Activated CD8-positive, alpha-beta T cell treated with anti-CD3 and anti-CD28 coated beads, Interleukin-2, amount 10 ng/mL, durations not matched to agents 7 days and 5 days (primary cell): ENCODE data around the gene B3GNT3. TPM values are rescaled to one million over a fixed set of nuclear protein-coding genes. Genes with fewer than 3 reads are reported as not detected.

Experiments used
- ATAC-seq: fragments of 150-1000 bp; cut with Tn5 transposase; one replicate; pipeline ENCODE4 v1.10.0; 2021; ENCODE audit warnings: moderate library complexity
- CTCF ChIA-PET: fragments of 350-600 bp; sonication (Branson Sonifier 250); formaldehyde crosslinking; loops from one replicate; lab custom pipeline; 2021; ENCODE audit warnings: antibody characterized with exemption; lab: Charles Lee
- POLR2A ChIA-PET: fragments of 350-600 bp; sonication (Branson Sonifier 250); formaldehyde crosslinking; loops from one replicate; lab custom pipeline; 2021; ENCODE audit warnings: antibody characterized with exemption; lab: Charles Lee
- DNase-seq: peaks from one replicate; pipeline ENCODE4 v3.0.0-alpha.2; 2020
- H3K27ac Mint-ChIP-seq: one replicate; pipeline ENCODE4 v1.8.0; 2021; ENCODE audit warnings: mild to moderate bottlenecking, mixed read lengths
- H3K27me3 Mint-ChIP-seq: one replicate; pipeline ENCODE4 v1.8.0; 2021; ENCODE audit warnings: low read depth, mixed read lengths
- H3K36me3 Mint-ChIP-seq: one replicate; pipeline ENCODE4 v1.8.0; 2021; ENCODE audit warnings: low read depth, mixed read lengths
- H3K4me1 Mint-ChIP-seq: one replicate; pipeline ENCODE4 v1.8.0; 2021; ENCODE audit warnings: low read depth, mixed read lengths
- H3K4me3 Mint-ChIP-seq: one replicate; pipeline ENCODE4 v1.8.0; 2021; ENCODE audit warnings: mild to moderate bottlenecking, mixed read lengths
- H3K9me3 Mint-ChIP-seq: one replicate; pipeline ENCODE4 v1.8.0; 2022; ENCODE audit warnings: mixed read lengths; ENCODE audit not compliant: insufficient read depth
- total RNA-seq, 2 experiments: library from RNA; stranded (reverse); gene quantifications; one replicate each; pipeline ENCODE4 v1.2.3, GENCODE V29; 2021

B3GNT3 gene
- total RNA-seq, 2 experiments from 2014 or later, result 0.13 TPM; not detected in 1

DNA sequence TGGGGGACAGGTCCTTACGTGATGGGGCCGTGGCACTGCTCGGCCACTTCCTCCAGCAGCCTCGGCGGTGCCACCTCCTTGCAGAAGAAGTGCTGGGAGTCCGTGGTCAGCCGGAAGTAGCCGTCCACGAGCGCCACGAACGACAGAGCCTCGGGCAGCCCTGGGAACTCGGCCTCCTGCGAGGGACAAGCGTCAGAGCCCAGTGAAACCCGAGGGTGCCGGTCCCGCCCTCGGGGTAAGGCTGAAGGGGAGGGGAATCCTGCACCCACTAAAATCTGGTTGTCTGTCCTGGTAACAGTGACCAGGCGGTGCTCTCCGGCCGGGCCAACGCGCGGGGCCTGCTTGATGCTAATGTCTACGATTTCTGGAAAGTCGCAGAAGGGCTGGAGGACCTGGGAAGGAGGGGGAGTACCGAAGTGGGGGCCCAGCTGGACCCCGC lies 46.5 kb downstream of the B3GNT3 start:
- no peaks in the 10 kb centered on the region for H3K9me3 Mint-ChIP-seq
- DNase-seq (no peak), ATAC-seq (no peak)
- H3K4me1 Mint-ChIP-seq, result peaks cover 38% of the 10 kb centered on the region
- H3K27me3 Mint-ChIP-seq, result no peaks in the 10 kb centered on the region
- H3K4me3 Mint-ChIP-seq, result no peak overlapping the region
- POLR2A ChIA-PET, result no interaction called here
- H3K27ac Mint-ChIP-seq, result no peak overlapping the region
- CTCF ChIA-PET, result no interaction called here
- peaks cover 77% of the 10 kb centered on the region for H3K36me3 Mint-ChIP-seq

DNA sequence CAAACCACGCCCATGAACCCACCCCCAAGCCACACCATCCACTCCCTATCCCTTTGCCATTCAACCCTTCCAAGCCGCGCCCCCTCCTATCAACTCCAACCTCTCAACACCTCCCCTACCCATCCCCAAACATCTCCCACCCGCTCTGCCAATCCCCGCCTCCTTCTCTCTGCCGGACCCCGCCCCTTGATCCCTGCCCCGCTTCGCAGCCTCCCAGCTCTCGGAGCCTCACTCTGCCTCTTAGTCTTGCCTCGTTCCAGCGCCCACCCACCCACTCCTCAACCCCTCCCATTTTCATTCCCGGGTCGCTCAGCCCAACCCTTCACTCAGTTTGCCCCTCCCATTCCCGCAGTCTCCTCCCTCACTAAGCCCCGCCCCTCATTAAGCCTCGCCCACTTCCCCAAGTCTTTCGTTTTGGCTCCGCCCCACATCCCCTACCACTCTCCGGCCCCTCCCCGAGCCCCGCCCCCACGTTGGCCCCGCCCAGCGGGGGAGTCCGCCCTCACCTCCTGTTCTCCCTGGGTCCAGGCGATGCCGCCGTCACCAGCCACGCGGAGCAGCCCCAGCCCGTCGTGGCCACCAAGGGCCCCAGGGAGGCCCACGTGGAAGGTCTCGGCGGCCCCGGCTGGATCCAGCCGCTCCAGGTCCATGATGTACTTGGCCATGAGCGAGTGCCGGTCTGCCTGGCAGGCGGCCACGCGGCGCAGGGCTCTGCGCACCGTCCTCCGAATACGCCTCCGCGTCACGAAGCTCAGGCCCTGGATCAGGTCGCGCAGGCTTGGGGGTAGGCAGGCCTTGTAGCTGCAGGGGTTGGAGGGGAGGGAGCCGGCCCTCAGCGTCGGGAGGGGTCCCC lies 47.1 kb downstream of the B3GNT3 start:
- DNase-seq (peak; percentile 61), ATAC-seq (peak; percentile 49)
- Mint-ChIP-seq H3K9me3 (no peaks in the 10 kb centered on the region), H3K27ac (no peak overlapping the region), H3K4me3 (no peak overlapping the region), H3K27me3 (no peaks in the 10 kb centered on the region), H3K4me1 (peaks cover 42% of the 10 kb centered on the region), H3K36me3 (peaks cover 73% of the 10 kb centered on the region)
- ChIA-PET CTCF (no interaction called here), POLR2A (no interaction called here)

DNA sequence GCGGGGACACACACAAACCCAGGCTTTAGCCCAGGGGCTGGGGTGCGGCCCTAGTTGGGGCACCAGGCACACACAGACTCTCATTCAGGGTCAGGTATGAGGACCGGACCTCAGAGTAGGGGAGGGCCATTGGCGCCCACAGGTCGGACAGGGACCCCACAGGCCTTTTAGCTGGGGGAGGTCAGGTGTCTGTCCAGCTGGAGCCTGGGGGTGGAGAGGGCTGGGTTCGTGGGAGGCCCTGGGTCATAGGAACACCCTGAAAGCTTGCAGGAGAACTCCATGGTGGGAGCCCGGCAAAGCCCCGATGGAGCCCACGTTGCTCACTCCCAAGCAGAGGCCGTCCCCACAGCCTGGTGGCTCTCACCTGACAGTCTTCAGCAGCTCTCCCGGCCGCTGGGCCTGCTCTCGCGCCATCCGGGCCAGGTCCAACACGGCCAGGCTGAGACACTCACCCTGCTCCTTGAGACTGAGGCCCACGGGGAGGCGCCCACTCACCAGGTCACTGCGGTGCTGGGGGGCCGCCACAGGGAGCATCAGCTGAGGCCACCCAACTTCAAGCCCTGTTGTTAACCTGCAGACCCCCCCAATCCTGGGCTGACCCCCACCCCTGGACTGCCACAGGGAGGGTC lies 47.8 kb downstream of the B3GNT3 start:
- Mint-ChIP-seq H3K27ac (no peak overlapping the region), H3K4me1 (peaks cover 42% of the 10 kb centered on the region), H3K36me3 (peaks cover 69% of the 10 kb centered on the region), H3K9me3 (no peaks in the 10 kb centered on the region), H3K4me3 (no peak overlapping the region), H3K27me3 (no peaks in the 10 kb centered on the region)
- DNase-seq (no peak), ATAC-seq (no peak)
- ChIA-PET CTCF (no interaction called here), POLR2A (no interaction called here)

DNA sequence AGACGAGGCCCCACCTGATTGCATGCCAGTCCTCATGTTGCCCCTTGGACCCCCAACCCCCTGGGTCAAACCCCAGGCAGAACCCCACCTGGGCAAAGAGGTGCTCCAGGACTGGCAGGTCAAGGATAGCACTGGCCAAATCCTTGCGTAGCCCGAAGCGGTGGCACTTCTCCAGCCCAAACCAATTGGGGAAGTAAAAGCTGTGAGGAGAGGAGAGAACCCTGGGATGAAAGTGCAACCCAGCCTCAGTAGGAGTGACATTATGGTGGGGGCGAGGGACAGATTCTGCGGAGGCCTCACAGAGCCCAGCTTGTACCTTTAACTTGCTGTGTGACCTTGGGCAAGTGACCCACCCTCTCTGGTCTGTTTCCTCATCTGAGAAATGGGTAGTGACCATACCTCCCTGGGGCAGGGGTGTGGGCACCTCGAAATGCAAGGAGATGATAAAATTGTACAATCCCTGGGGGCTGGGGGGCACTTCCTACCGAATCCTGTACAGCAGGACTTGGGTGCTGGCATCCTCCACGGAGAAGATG lies 48.4 kb downstream of the B3GNT3 start:
- no peak overlapping the region for H3K4me3 Mint-ChIP-seq
- DNase-seq (no peak), ATAC-seq (no peak)
- H3K36me3 Mint-ChIP-seq, result peaks cover 64% of the 10 kb centered on the region
- H3K27ac Mint-ChIP-seq, result no peak overlapping the region
- H3K9me3 Mint-ChIP-seq, result no peaks in the 10 kb centered on the region
- H3K27me3 Mint-ChIP-seq, result no peaks in the 10 kb centered on the region
- H3K4me1 Mint-ChIP-seq, result peaks cover 48% of the 10 kb centered on the region
- CTCF ChIA-PET, result no interaction called here
- POLR2A ChIA-PET, result no interaction called here

DNA sequence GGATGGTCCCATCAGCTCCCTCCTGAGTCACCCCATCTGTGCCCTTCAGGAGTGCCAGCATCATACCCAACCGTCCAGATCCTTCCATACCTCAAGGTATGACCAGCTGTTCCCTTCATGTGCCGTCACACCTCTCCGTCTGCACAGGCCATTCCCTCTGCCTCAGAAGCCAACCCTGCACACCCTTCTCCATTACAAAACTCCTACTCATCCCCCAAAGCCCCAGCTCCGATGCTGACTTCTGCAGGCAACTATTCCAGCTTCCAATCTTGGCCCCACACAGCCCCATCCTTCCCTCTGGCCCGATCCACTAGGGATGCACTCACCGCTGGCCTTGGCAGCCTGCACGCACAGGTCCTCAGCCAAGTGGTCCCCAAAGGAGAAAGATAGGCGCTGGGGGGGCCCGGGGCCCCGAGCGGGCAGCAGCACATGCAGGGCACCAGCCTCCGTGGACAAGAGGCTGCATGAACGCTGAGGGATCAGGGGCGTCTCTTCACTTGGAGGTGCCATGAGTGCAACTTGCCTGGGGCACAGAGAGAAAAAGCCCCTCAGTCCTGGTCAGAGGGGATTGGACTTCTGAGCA lies 49.1 kb downstream of the B3GNT3 start:
- no peak for DNase-seq
- ChIA-PET POLR2A (no interaction called here), CTCF (no interaction called here)
- Mint-ChIP-seq H3K4me3 (no peak overlapping the region), H3K9me3 (no peaks in the 10 kb centered on the region), H3K36me3 (peaks cover 59% of the 10 kb centered on the region), H3K27me3 (no peaks in the 10 kb centered on the region), H3K27ac (peak overlapping the region; percentile 30), H3K4me1 (peaks cover 55% of the 10 kb centered on the region)
- ATAC-seq, result no peak

DNA sequence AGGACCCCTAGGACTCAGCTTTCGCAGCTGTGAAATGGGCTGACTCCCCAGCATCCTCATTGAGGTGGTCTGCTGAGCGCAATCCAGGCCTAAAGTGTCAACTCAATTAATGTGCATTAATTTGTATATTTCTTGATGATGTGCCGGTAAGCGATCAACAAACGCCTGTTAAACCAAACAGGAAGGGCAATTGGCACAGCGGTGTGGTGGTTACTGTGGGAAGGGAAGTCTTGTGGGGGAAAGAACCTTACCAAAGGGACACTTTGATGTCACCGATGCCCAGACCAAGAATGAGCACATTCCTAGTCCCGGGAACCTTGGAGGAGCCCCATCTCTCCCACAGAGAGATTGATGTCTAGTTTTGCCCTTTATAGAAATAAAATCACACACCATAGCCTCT lies 51.2 kb downstream of the B3GNT3 start:
- Mint-ChIP-seq H3K9me3 (no peaks in the 10 kb centered on the region), H3K27ac (peak overlapping the region; percentile 81), H3K36me3 (peaks cover 42% of the 10 kb centered on the region), H3K4me3 (peak overlapping the region; percentile 91), H3K27me3 (no peaks in the 10 kb centered on the region), H3K4me1 (peaks cover 70% of the 10 kb centered on the region)
- ChIA-PET CTCF (interaction anchor here (1.0 to 2.3 kb wide), 4 partner anchors 10 to 405 kb away, joined by 3 to 17 read pairs (median 4); partner anchors contain the start of gene RPL18A), POLR2A (interaction anchor here (0.7 to 3.3 kb wide), 5 partner anchors 11 to 87 kb away, joined by 3 to 12 read pairs (median 6); partner anchors contain the start of genes CCDC124 and RPL18A)
- ATAC-seq (no peak), DNase-seq (peak; percentile 62)

DNA sequence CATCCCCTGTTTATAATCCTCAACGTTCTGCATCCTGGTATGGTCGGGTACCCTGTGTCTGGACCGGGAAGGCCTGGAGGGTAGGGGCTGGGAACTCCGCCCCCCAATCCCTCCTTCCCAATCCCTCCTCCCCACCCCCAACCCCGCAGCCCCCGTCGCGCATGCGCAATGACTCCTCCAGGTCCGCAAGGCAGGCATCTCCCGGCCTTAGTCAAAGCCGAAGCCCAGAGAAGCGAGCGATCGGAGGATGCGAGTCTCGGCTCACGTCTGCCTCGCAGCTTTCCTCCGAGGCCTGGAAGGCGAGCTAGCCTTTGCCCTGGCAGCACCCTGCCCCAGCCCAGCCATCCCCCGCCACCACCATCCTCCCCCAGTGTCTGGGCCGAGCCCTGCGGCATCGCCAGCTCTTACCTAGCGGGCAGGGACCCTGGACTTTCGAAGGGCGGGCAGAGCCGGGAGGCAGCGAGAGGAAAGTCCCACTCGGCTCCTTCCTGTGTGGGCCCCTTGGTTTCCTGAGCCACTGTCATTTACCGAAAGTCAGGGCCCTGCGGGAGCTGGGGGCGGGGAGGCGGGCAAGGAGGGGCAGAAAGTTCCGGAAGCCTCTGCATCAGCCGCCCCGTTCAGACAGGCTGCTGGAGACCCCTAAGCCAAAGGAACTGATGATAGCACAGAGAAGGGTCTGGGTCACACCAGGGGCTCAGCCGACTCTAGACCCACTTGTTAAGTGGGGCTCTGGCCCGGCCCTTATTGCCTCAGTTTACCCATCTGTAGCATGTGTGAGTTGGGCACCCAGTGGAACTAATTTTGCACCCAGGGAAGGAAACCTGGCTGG lies 52.8 kb downstream of the B3GNT3 start, which contains the start of gene JAK3:
Gene JAK3, minus strand, starts transcription at position 445 of the 829 bp plus-strand sequence. CDS start 3,565 bp downstream, outside the sequence.
- Mint-ChIP-seq H3K4me1 (peaks cover 75% of the 10 kb centered on the region), H3K27ac (peak within 1 kb of the TSS; percentile 96), H3K36me3 (peaks cover 34% of the 10 kb centered on the region), H3K9me3 (no peaks in the 10 kb centered on the region), H3K27me3 (no peaks in the 10 kb centered on the region), H3K4me3 (peak within 1 kb of the TSS; percentile 91)
- DNase-seq, result peak; percentile 90
- ChIA-PET CTCF (interaction anchor here (1.2 to 2.3 kb wide), 5 partner anchors 8 to 352 kb away, joined by 3 to 17 read pairs (median 6); partner anchors contain the start of genes CCDC124 and RPL18A), POLR2A (interaction anchor here (0.5 to 4.4 kb wide), 16 partner anchors 8 to 1187 kb away, joined by 3 to 34 read pairs (median 4); partner anchors contain the start of genes BST2, CCDC124, FCHO1 and RPL18A)
- peak; percentile 80 for ATAC-seq

DNA sequence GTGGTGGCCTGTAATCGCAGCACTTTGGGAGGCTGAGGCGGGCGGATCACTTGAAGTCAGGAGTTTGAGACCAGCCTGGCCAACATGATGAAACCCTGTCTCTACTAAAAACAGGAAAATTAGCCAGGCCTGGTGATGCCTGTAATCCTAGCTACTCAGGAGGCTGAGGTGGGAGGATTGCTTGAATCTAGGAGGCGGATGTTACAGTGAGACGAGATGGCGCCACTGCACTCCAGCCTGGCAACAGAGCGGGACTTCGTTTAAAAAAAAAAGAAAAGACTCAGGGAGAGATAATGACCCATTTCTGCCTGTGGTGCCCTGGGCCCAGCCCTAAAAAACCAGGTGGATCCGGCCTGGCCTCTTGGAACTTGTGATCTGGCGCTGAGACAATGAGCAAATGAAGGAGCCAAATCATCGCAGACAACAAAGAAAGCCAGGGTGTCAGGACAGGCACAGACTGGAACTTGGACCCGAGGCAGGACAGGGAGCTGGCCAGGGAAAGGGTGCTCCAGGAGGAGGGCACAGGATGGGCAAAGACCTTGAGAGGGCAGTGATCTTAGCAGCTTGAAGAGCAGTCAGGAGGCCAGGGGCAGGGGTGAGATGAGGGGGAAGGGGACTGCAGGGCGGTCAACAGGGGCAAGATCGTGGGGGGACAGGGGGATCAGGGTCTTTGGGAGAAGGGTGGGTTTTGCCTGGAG lies 53.8 kb downstream of the B3GNT3 start:
- ATAC-seq (no peak), DNase-seq (no peak)
- POLR2A ChIA-PET, result interaction anchor here (0.6 to 4.4 kb wide), 5 partner anchors 11 to 319 kb away, joined by 3 to 34 read pairs (median 5); partner anchors contain the start of gene RPL18A
- Mint-ChIP-seq H3K27me3 (no peaks in the 10 kb centered on the region), H3K9me3 (no peaks in the 10 kb centered on the region), H3K27ac (peak overlapping the region; percentile 96), H3K4me3 (peak overlapping the region; percentile 91), H3K36me3 (peaks cover 24% of the 10 kb centered on the region), H3K4me1 (peaks cover 69% of the 10 kb centered on the region)
- CTCF ChIA-PET, result interaction anchor here (1.4 to 3.9 kb wide), 4 partner anchors 11 to 88 kb away, joined by 4 to 44 read pairs (median 18); partner anchors contain the start of genes CCDC124 and RPL18A

DNA sequence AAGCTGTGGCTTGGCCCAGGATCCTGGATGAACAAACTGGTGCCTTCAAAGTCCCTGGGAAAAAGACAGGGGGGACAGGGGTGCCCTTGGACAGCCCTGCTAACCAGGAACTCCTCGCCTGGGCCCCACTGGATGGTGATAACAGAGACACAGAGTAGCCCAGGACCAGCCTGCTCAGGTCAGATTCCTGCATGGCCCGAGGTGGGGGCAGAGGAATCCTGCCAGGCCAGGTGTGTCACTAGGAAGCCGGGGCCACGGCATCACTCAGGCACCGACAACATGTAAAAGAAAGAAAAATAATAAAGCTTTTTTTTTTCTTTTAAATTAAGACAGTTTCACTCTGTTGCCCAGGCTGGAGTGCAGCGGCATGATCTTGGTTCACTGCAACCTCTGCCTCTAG lies 59.1 kb downstream of the B3GNT3 start:
- Mint-ChIP-seq H3K27me3 (peaks cover 2% of the 10 kb centered on the region), H3K4me1 (peaks cover 34% of the 10 kb centered on the region), H3K4me3 (no peak overlapping the region), H3K36me3 (peaks cover 5% of the 10 kb centered on the region), H3K9me3 (no peaks in the 10 kb centered on the region), H3K27ac (no peak overlapping the region)
- ChIA-PET CTCF (interaction anchor here (0.7 to 2.8 kb wide), 9 partner anchors 49 to 358 kb away, joined by 3 to 23 read pairs (median 4); partner anchors contain the start of genes CCDC124 and PGLS), POLR2A (no interaction called here)
- no peak for DNase-seq
- no peak for ATAC-seq
